ENCODE results near the gene KLHL29.

Gene KLHL29

GRCh38 chr2:23627236-23628009 is 242.4 kb downstream of the KLHL29 start:
- TF ChIP-seq SIN3A (IDR thresholded peaks at IDR 0.05; ENCODE audit: borderline replicate concordance, insufficient read depth, low read length), result no peak

DNA sequence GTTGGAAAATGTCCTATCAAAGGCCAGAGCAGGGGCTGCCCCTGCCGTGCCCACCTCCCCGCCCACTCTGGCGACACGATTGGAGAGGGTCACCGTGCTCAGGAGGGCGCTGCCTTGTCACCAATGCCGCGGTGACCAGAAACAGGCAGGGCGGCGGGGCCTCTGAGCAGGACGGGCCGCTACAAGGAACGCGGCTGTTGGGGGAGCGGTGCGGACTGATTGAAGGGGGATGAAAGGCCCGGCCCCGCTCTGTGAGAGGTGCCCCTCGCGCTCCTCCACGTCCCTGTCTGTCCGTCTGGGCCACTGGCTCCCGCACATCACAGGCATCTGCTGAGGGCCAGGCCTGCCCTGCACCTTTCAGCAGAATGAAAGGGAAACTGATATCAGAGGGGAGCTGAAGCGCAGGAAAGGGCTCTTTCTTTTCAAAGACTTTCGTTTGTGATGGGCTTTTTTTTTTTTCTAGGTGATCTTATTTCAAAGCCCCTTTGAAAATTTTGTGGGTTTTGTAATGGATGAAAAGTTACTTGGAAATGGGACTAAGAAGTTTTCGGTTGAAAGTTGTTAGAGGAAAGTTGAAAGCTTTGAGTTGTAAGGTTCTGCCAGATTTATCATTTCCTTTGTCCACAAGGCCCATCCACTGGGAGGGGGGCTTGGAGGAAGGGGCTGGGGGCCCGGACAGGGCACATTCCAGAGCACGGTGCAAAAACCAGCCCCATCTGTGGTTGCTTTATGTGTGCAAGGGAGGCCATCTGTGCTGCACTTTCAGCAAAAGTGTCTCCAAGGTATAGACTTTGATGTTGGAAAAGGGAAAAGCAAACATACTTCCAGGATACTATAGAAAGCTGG is 244.2 kb downstream of the KLHL29 start:
- TF ChIP-seq FOXP2 (optimal IDR thresholded peaks at IDR 0.05; ENCODE audit: borderline replicate concordance, extremely low read depth, extremely low read length, insufficient read depth) (no peak), POLR2AphosphoS5 (IDR thresholded peaks at IDR 0.05; ENCODE audit: low read depth, low read length) (no peak), TAF1 (IDR thresholded peaks at IDR 0.05; ENCODE audit: borderline replicate concordance, insufficient read depth, low read length) (no peak), SIN3A (IDR thresholded peaks at IDR 0.05; ENCODE audit: borderline replicate concordance, insufficient read depth, low read length) (no peak)
- TF ChIP-seq, protein P1, sequence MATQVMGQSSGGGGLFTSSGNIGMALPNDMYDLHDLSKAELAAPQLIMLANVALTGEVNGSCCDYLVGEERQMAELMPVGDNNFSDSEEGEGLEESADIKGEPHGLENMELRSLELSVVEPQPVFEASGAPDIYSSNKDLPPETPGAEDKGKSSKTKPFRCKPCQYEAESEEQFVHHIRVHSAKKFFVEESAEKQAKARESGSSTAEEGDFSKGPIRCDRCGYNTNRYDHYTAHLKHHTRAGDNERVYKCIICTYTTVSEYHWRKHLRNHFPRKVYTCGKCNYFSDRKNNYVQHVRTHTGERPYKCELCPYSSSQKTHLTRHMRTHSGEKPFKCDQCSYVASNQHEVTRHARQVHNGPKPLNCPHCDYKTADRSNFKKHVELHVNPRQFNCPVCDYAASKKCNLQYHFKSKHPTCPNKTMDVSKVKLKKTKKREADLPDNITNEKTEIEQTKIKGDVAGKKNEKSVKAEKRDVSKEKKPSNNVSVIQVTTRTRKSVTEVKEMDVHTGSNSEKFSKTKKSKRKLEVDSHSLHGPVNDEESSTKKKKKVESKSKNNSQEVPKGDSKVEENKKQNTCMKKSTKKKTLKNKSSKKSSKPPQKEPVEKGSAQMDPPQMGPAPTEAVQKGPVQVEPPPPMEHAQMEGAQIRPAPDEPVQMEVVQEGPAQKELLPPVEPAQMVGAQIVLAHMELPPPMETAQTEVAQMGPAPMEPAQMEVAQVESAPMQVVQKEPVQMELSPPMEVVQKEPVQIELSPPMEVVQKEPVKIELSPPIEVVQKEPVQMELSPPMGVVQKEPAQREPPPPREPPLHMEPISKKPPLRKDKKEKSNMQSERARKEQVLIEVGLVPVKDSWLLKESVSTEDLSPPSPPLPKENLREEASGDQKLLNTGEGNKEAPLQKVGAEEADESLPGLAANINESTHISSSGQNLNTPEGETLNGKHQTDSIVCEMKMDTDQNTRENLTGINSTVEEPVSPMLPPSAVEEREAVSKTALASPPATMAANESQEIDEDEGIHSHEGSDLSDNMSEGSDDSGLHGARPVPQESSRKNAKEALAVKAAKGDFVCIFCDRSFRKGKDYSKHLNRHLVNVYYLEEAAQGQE (IDR thresholded peaks at IDR 0.05; ENCODE audit: insufficient read depth in 1 of 2, low read depth in 2 of 2, low read length in 2 of 2), result no peak

GRCh38 chr2:23629772-23630480 is 244.9 kb downstream of the KLHL29 start:
- TF ChIP-seq TAF1 (IDR thresholded peaks at IDR 0.05; ENCODE audit: borderline replicate concordance, insufficient read depth, low read length) (no peak), SIN3A (IDR thresholded peaks at IDR 0.05; ENCODE audit: borderline replicate concordance, insufficient read depth, low read length) (no peak), POLR2AphosphoS5 (IDR thresholded peaks at IDR 0.05; ENCODE audit: low read depth, low read length) (no peak), FOXP2 (optimal IDR thresholded peaks at IDR 0.05; ENCODE audit: borderline replicate concordance, extremely low read depth, extremely low read length, insufficient read depth) (no peak)
- TF ChIP-seq, protein P1 (IDR thresholded peaks at IDR 0.05; ENCODE audit: insufficient read depth in 1 of 2, low read depth in 2 of 2, low read length in 2 of 2), result no peak

DNA sequence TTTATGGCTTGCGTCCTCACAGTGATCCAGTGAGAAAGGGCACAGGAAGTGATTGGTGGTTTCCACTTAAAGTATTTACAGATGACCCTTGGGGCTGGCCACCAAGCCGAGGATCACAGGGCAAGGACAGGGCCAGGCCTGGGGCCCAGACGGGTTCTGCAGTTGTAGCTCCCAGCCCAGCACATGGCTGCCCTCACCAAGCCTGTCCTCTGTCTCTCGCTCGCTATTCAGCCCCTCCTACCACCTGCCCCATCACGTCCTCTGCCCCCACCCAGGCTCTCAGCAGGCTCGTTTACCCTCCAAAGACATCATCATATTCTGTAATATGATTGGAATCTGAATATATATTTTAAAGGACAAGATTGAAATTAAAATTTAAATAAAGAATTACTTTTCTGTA is 246.0 kb downstream of the KLHL29 start:
- TF ChIP-seq POLR2AphosphoS5 (IDR thresholded peaks at IDR 0.05; ENCODE audit: low read depth, low read length) (no peak), FOXP2 (optimal IDR thresholded peaks at IDR 0.05; ENCODE audit: borderline replicate concordance, extremely low read depth, extremely low read length, insufficient read depth) (no peak), TAF1 (IDR thresholded peaks at IDR 0.05; ENCODE audit: borderline replicate concordance, insufficient read depth, low read length) (no peak), SIN3A (IDR thresholded peaks at IDR 0.05; ENCODE audit: borderline replicate concordance, insufficient read depth, low read length) (no peak)
- TF ChIP-seq, protein P1 (IDR thresholded peaks at IDR 0.05; ENCODE audit: insufficient read depth in 1 of 2, low read depth in 2 of 2, low read length in 2 of 2), result no peak

GRCh38 chr2:23631389-23631788 is 246.4 kb downstream of the KLHL29 start:
- TF ChIP-seq, protein P1 (IDR thresholded peaks at IDR 0.05; ENCODE audit: insufficient read depth in 1 of 2, low read depth in 2 of 2, low read length in 2 of 2), result no peak
- TF ChIP-seq FOXP2 (optimal IDR thresholded peaks at IDR 0.05; ENCODE audit: borderline replicate concordance, extremely low read depth, extremely low read length, insufficient read depth) (no peak), TAF1 (IDR thresholded peaks at IDR 0.05; ENCODE audit: borderline replicate concordance, insufficient read depth, low read length) (no peak), SIN3A (IDR thresholded peaks at IDR 0.05; ENCODE audit: borderline replicate concordance, insufficient read depth, low read length) (no peak), POLR2AphosphoS5 (IDR thresholded peaks at IDR 0.05; ENCODE audit: low read depth, low read length) (no peak)
